NCI-H2227 treated with DMSO at 0.1 percent for 48 hours (cell line): Measurements from ENCODE around the gene ZFP36L2.

ENCODE experiments used
- DNase-seq: peaks from one replicate; lab custom pipeline; 2025; lab: John Stamatoyannopoulos, UW

ZFP36L2 gene

GRCh38 chr2:43248621-43249020 lies 22.2 kb upstream of the ZFP36L2 start:
- DNase-seq: no peak

GRCh38 chr2:43246641-43247040 lies 20.2 kb upstream of the ZFP36L2 start:
- DNase-seq: no peak

- no peak for DNase-seq
These were observed 15.2 kb upstream of the ZFP36L2 start for GRCh38 chr2:43241558-43241957.

GRCh38 chr2:43240766-43241150 lies 14.4 kb upstream of the ZFP36L2 start:
- no peak for DNase-seq

GRCh38 chr2:43239981-43240765 lies 13.8 kb upstream of the ZFP36L2 start:
- DNase-seq: no peak

- no peak for DNase-seq
These were observed 12.4 kb upstream of the ZFP36L2 start for GRCh38 chr2:43238813-43239212.

- no peak for DNase-seq
These were observed 11.8 kb upstream of the ZFP36L2 start for GRCh38 chr2:43238176-43238575.

- DNase-seq: no peak
These were observed 7.1 kb upstream of the ZFP36L2 start for GRCh38 chr2:43233218-43234212.

GRCh38 chr2:43230951-43231827 lies 4.8 kb upstream of the ZFP36L2 start:
- no peak for DNase-seq

- DNase-seq: no peak
These were observed 4.0 kb upstream of the ZFP36L2 start for GRCh38 chr2:43230351-43230885.

GRCh38 chr2:43228756-43229659 lies 2.6 kb upstream of the ZFP36L2 start:
- DNase-seq: no peak

- DNase-seq: no peak
These were observed 1.9 kb upstream of the ZFP36L2 start for GRCh38 chr2:43228321-43228751.

- no peak for DNase-seq
These were observed 1.4 kb upstream of the ZFP36L2 start for GRCh38 chr2:43227830-43228281.

GRCh38 chr2:43226955-43227829 lies 786 bp upstream of the ZFP36L2 start:
- peak; percentile 76 for DNase-seq

GRCh38 chr2:43225788-43226557 lies 433 bp downstream of the ZFP36L2 start:
- DNase-seq: peak; percentile 51

GRCh38 chr2:43225093-43225787 lies 1.2 kb downstream of the ZFP36L2 start:
- DNase-seq: peak; percentile 22

- no peak for DNase-seq
These were observed 1.8 kb downstream of the ZFP36L2 start for GRCh38 chr2:43224571-43225092.

GRCh38 chr2:43224131-43224570 lies 2.3 kb downstream of the ZFP36L2 start:
- DNase-seq: no peak
